ENCODE measurements around the gene RNF157. TPM values are rescaled to one million over a fixed set of nuclear protein-coding genes. Genes with fewer than 3 reads are reported as not detected.

Gene RNF157
- total and polyA plus RNA-seq, 2 experiments from 2014 or later, result 5.0 to 8.6 TPM

DNA sequence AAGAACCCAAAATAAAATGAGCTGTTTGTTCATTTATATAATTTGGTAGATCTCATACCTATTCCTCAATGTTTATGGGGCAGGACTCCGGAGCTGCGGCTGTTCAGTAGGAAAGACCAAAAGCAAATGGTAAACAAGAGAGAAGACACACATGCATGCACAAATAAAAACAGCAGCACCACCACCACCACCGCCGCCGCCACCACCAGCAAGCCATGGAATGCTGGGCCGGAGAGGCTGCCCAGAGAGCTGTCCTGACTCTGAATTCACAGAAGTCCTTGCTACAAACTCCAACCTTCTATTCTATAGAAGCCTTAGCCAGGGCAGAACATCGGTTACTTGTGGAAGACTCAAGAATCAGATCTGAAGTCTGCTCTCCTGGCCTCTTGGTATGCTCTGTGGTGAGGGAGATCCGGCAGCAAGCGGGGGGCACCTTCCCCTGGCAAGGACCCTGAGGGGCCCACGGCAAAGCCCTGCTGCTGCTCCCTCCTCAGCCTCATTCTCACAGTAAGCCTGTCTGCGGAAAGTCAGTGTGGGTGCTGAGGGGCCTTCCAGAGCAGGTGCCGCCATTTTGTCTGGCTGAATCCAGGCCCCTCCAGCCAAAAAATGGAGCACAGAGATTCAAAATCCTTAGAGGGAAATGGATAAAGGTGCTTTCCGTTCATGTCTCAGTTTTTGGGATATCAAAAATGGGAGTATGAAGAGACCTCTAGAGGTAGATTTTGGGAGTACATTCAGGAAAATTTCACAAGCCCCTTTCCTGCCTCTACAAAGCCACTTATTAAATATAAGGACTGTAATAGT lies 92.9 kb downstream of the RNF157 start:
- Histone ChIP-seq H4K20me1 (ENCODE audit: insufficient read depth, poor library complexity, severe bottlenecking) (no peaks in the 10 kb centered on the region), H3K27me3 (no peaks in the 10 kb centered on the region), H2AFZ (no peak overlapping the region), H3K4me2 (no peak overlapping the region), H3K36me3 (replicated peaks; ENCODE audit: insufficient read depth, low read depth) (no peaks in the 10 kb centered on the region), H3K4me3 (no peak overlapping the region), H3K4me1 (ENCODE audit: insufficient read depth) (no peaks in the 10 kb centered on the region), H3K9me3 (ENCODE audit: low read depth) (no peaks in the 10 kb centered on the region), H3K27ac (no peak overlapping the region), H3K9me2 (replicated peaks; ENCODE audit: insufficient read depth) (no peaks in the 10 kb centered on the region), H3K79me2 (no peaks in the 10 kb centered on the region)
- TF ChIP-seq, protein P1, sequence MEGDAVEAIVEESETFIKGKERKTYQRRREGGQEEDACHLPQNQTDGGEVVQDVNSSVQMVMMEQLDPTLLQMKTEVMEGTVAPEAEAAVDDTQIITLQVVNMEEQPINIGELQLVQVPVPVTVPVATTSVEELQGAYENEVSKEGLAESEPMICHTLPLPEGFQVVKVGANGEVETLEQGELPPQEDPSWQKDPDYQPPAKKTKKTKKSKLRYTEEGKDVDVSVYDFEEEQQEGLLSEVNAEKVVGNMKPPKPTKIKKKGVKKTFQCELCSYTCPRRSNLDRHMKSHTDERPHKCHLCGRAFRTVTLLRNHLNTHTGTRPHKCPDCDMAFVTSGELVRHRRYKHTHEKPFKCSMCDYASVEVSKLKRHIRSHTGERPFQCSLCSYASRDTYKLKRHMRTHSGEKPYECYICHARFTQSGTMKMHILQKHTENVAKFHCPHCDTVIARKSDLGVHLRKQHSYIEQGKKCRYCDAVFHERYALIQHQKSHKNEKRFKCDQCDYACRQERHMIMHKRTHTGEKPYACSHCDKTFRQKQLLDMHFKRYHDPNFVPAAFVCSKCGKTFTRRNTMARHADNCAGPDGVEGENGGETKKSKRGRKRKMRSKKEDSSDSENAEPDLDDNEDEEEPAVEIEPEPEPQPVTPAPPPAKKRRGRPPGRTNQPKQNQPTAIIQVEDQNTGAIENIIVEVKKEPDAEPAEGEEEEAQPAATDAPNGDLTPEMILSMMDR (IDR thresholded peaks at IDR 0.05; ENCODE audit: poor library complexity), result peak; percentile 44
- TF ChIP-seq EZH2 (IDR thresholded peaks at IDR 0.05; ENCODE audit: borderline replicate concordance), result no peak
- DNase-seq (ENCODE audit: low spot score), result no peak
- 83% methylated on average over 13 of the region's 13 CpGs for WGBS (ENCODE audit: low lambda C conversion rate, missing lambda C conversion rate)

DNA sequence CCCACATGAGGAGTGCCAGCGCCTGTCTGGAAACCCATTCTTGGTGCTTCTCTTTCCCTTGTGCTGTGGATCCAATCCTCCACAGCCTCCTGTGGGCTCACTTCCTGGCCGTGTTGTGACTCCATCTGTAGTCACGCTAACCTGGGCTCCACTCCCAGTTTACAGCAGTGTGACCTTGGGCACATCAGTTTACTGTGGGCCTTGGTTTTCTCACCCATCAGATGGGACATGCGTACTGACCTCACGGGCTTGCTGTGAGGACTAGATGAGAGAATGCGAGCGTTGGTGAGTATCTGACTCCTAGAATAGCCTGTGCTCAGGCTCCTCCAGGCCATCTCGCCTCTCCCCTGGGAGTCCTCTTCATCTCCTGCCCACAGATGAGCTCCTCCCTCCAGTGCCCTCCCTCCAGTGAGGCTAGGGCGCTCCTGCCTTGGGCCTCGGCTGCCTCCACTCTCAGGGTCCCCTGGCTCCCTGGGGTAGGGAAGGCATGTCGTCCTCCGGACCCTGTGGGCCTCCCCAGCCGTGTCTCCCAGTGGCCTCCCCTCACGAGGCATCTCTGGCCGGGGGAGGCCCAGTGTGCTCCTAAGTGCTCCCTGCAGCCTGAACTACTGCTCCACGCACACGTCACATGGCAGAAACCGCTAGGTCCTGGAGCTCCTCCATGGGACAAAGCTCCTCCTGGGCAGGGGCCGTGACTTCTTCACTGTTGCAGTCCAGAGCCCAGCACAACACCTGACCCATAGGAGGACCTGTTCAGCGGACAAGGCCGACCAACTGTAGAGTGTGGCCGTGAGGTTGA lies 94.0 kb downstream of the RNF157 start:
- no peaks in the 10 kb centered on the region for H3K4me1 ChIP-seq (ENCODE audit: insufficient read depth)
- H3K9me2 ChIP-seq (replicated peaks; ENCODE audit: insufficient read depth), result no peaks in the 10 kb centered on the region
- TF ChIP-seq, protein P1 (IDR thresholded peaks at IDR 0.05; ENCODE audit: poor library complexity), result no peak
- no peak for TF ChIP-seq EZH2phosphoT487 (IDR thresholded peaks at IDR 0.05; ENCODE audit: low read depth, severe bottlenecking, unreplicated experiment)
- no peak for TF ChIP-seq EZH2 (IDR thresholded peaks at IDR 0.05; ENCODE audit: borderline replicate concordance)
- H3K36me3 ChIP-seq (replicated peaks; ENCODE audit: insufficient read depth, low read depth), result no peaks in the 10 kb centered on the region
- DNase-seq (ENCODE audit: low spot score), result no peak
- 94% methylated on average over 22 of the region's 22 CpGs for WGBS (ENCODE audit: low lambda C conversion rate, missing lambda C conversion rate)
- no peak overlapping the region for H2AFZ ChIP-seq
- H3K27ac ChIP-seq, result no peak overlapping the region
- no peak overlapping the region for H3K4me3 ChIP-seq
- no peaks in the 10 kb centered on the region for H3K79me2 ChIP-seq
- no peaks in the 10 kb centered on the region for H4K20me1 ChIP-seq (ENCODE audit: insufficient read depth, poor library complexity, severe bottlenecking)
- no peaks in the 10 kb centered on the region for H3K27me3 ChIP-seq
- H3K9me3 ChIP-seq (ENCODE audit: low read depth), result no peaks in the 10 kb centered on the region
- no peak overlapping the region for H3K4me2 ChIP-seq

DNA sequence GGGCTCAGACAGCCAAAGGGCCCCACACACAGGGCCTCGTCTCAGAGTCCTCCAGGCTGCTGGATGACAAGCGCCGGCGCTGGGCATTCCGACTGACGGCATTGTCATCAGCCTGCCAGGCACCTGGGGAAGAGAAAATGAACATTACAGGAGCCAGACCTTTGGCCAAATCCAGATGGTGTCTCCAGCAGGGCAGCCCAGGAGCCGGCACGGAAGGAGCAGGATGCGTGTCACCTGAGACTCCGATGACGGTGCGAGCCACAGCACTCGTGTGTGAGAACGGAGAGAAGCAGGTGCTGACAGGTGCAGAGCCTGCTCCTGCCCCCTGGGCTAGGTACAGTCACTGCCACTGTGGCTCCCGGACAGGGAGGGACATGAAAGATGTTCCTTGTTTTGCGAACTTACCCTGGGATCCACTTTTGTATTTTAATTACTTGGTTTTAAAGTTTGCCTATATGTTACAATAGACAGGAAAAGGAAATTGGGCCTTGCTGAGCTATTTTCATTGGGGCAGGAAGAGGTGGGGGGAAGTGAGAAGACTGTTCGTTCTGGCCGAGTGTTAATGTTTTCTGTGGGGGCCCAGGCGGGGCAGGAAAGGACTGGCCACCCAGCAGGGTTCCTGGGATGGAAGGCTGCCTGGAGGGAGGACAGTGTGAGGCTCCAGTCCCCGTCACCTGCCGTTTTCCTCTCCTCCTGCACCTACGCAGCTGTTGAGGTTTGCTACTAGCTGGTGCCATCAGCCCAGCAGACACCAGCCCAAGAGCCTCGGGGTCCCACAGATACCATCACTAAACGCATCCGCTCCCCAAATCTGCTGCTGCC lies 94.9 kb downstream of the RNF157 start:
- Histone ChIP-seq H3K9me3 (ENCODE audit: low read depth) (no peaks in the 10 kb centered on the region), H3K27ac (no peak overlapping the region), H3K4me2 (no peak overlapping the region), H3K4me3 (no peak overlapping the region), H3K79me2 (no peaks in the 10 kb centered on the region), H3K9me2 (replicated peaks; ENCODE audit: insufficient read depth) (no peaks in the 10 kb centered on the region), H3K36me3 (replicated peaks; ENCODE audit: insufficient read depth, low read depth) (no peaks in the 10 kb centered on the region), H3K4me1 (ENCODE audit: insufficient read depth) (peaks cover 6% of the 10 kb centered on the region), H4K20me1 (ENCODE audit: insufficient read depth, poor library complexity, severe bottlenecking) (no peaks in the 10 kb centered on the region), H3K27me3 (peaks cover 5% of the 10 kb centered on the region), H2AFZ (no peak overlapping the region)
- WGBS (ENCODE audit: low lambda C conversion rate, missing lambda C conversion rate), result 82% methylated on average over 25 of the region's 25 CpGs
- TF ChIP-seq EZH2phosphoT487 (IDR thresholded peaks at IDR 0.05; ENCODE audit: low read depth, severe bottlenecking, unreplicated experiment), result no peak
- TF ChIP-seq, protein P1 (IDR thresholded peaks at IDR 0.05; ENCODE audit: poor library complexity), result no peak
- TF ChIP-seq EZH2 (IDR thresholded peaks at IDR 0.05; ENCODE audit: borderline replicate concordance), result no peak
- DNase-seq (ENCODE audit: low spot score), result no peak

All from hepatocyte (in vitro differentiated cells).